Measurements from ENCODE around the gene TRIM9. TPM values are rescaled to one million over a fixed set of nuclear protein-coding genes. Genes with fewer than 3 reads are reported as not detected.
"Not testable (repeated sequence)": the region's sequence is repeated elsewhere in the genome, so short reads cannot be mapped to it uniquely, and the experiment has no call there.

Gene TRIM9
- total RNA-seq, 1 donor from 2014 or later = 8.9 TPM

- TF ChIP-seq CTCF (IDR thresholded peaks at IDR 0.05; ENCODE audit: unreplicated experiment) = no peak
- no peaks in the 10 kb centered on the region for H3K36me3 Mint-ChIP-seq
- peaks cover 58% of the 10 kb centered on the region for H3K4me1 Mint-ChIP-seq
- H3K27ac Mint-ChIP-seq = peak overlapping the region; percentile 90
- no peaks in the 10 kb centered on the region for H3K9me3 Mint-ChIP-seq
- H3K27me3 Mint-ChIP-seq (ENCODE audit: low read depth) = no peaks in the 10 kb centered on the region
- DNase-seq (ENCODE audit: low spot score in 2 of 2, unreplicated experiment in 2 of 2) = no peak
- H3K4me3 Mint-ChIP-seq = no peak overlapping the region
Measured at GRCh38 chr14:50963919-50964318, 131.0 kb downstream of the TRIM9 start.

- no peak for TF ChIP-seq CTCF (IDR thresholded peaks at IDR 0.05; ENCODE audit: unreplicated experiment)
- Mint-ChIP-seq H3K36me3 (no peaks in the 10 kb centered on the region), H3K4me1 (peaks cover 52% of the 10 kb centered on the region), H3K27me3 (ENCODE audit: low read depth) (no peaks in the 10 kb centered on the region), H3K9me3 (no peaks in the 10 kb centered on the region), H3K4me3 (peak overlapping the region; percentile 33), H3K27ac (peak overlapping the region; percentile 90)
- no peak for DNase-seq (ENCODE audit: low spot score in 2 of 2, unreplicated experiment in 2 of 2)
Measured at GRCh38 chr14:50961605-50962221, 133.2 kb downstream of the TRIM9 start.

GRCh38 chr14:50957296-50957695 is 137.6 kb downstream of the TRIM9 start:
- Mint-ChIP-seq H3K4me3 (no peak overlapping the region), H3K27ac (no peak overlapping the region), H3K9me3 (no peaks in the 10 kb centered on the region), H3K27me3 (ENCODE audit: low read depth) (no peaks in the 10 kb centered on the region), H3K36me3 (no peaks in the 10 kb centered on the region), H3K4me1 (peaks cover 29% of the 10 kb centered on the region)
- no peak for DNase-seq (ENCODE audit: low spot score in 2 of 2, unreplicated experiment in 2 of 2)
- no peak for TF ChIP-seq CTCF (IDR thresholded peaks at IDR 0.05; ENCODE audit: unreplicated experiment)

- not testable (repeated sequence) for H3K27ac Mint-ChIP-seq; H3K36me3 Mint-ChIP-seq; H3K9me3 Mint-ChIP-seq; DNase-seq (ENCODE audit: low spot score in 2 of 2, unreplicated experiment in 2 of 2); H3K4me3 Mint-ChIP-seq; H3K27me3 Mint-ChIP-seq (ENCODE audit: low read depth)
- peaks cover 22% of the 10 kb centered on the region for H3K4me1 Mint-ChIP-seq
Measured at GRCh38 chr14:50956421-50956820, 138.5 kb downstream of the TRIM9 start.

GRCh38 chr14:50955373-50956043 is 139.4 kb downstream of the TRIM9 start:
- H3K27me3 Mint-ChIP-seq (ENCODE audit: low read depth) = no peaks in the 10 kb centered on the region
- peak overlapping the region; percentile 88 for H3K27ac Mint-ChIP-seq
- peaks cover 14% of the 10 kb centered on the region for H3K4me1 Mint-ChIP-seq
- H3K4me3 Mint-ChIP-seq = no peak overlapping the region
- no peaks in the 10 kb centered on the region for H3K9me3 Mint-ChIP-seq
- no peak for TF ChIP-seq CTCF (IDR thresholded peaks at IDR 0.05; ENCODE audit: unreplicated experiment)
- DNase-seq (ENCODE audit: low spot score in 2 of 2, unreplicated experiment in 2 of 2) = no peak
- no peaks in the 10 kb centered on the region for H3K36me3 Mint-ChIP-seq

- Mint-ChIP-seq H3K4me1 (peaks cover 11% of the 10 kb centered on the region), H3K4me3 (no peak overlapping the region), H3K9me3 (no peaks in the 10 kb centered on the region), H3K27me3 (ENCODE audit: low read depth) (no peaks in the 10 kb centered on the region), H3K36me3 (no peaks in the 10 kb centered on the region), H3K27ac (peak overlapping the region; percentile 88)
- no peak for DNase-seq (ENCODE audit: low spot score in 2 of 2, unreplicated experiment in 2 of 2)
- peak; percentile 58 for TF ChIP-seq CTCF (IDR thresholded peaks at IDR 0.05; ENCODE audit: unreplicated experiment)
Measured at GRCh38 chr14:50954811-50955372, 140.0 kb downstream of the TRIM9 start.

All from mesothelial cell of epicardium (in vitro differentiated cells).